GM23248 (cell line): Measurements from ENCODE around the gene GRAP. TPM values are rescaled to one million over a fixed set of nuclear protein-coding genes. Genes with fewer than 3 reads are reported as not detected.
A peak's percentile ranks its signal among the peaks of the same experiment; 100 is the strongest.

ENCODE experiments used
- DNase-seq: peaks from one replicate; pipeline ENCODE4 v3.0.0-alpha.2; 2015
- H2AFZ ChIP-seq: fragments of 200-600 bp; sonication (generic); 2 replicates; pipeline ENCODE4 v1.6.1; 2016; ENCODE audit warnings: antibody characterized with exemption
- H3F3A ChIP-seq: fragments of 200-600 bp; sonication (generic); 2 replicates; pipeline ENCODE4 v1.6.1; 2016; ENCODE audit warnings: mild to moderate bottlenecking, antibody characterized with exemption, mixed run types; ENCODE audit not compliant: insufficient read depth
- H3K27ac ChIP-seq: fragments of 200-600 bp; sonication (generic); 2 replicates; pipeline ENCODE4 v1.5.1; 2016; ENCODE audit warnings: mild to moderate bottlenecking
- H3K27me3 ChIP-seq: fragments of 200-600 bp; sonication (generic); replicated peaks from 2 replicates; pipeline ENCODE4 v1.6.1; 2016; ENCODE audit warnings: mild to moderate bottlenecking; ENCODE audit not compliant: insufficient read depth
- H3K36me3 ChIP-seq: fragments of 200-600 bp; sonication (generic); 2 replicates; pipeline ENCODE4 v1.6.1; 2016; ENCODE audit warnings: low read depth, mild to moderate bottlenecking
- H3K4me1 ChIP-seq: fragments of 200-600 bp; sonication (generic); 2 replicates; pipeline ENCODE4 v1.6.1; 2016; ENCODE audit warnings: mild to moderate bottlenecking; ENCODE audit not compliant: insufficient read depth
- H3K4me2 ChIP-seq: fragments of 200-600 bp; sonication (generic); one replicate; pipeline ENCODE4 v1.6.1; 2016; ENCODE audit warnings: mild to moderate bottlenecking; ENCODE audit not compliant: unreplicated experiment
- H3K4me3 ChIP-seq: fragments of 200-600 bp; sonication (generic); 2 replicates; pipeline ENCODE4 v1.5.1; 2016; ENCODE audit warnings: mild to moderate bottlenecking
- H3K79me2 ChIP-seq: fragments of 200-600 bp; sonication (generic); 2 replicates; pipeline ENCODE4 v1.6.1; 2016; ENCODE audit warnings: mild to moderate bottlenecking; ENCODE audit not compliant: insufficient read depth
- H3K9ac ChIP-seq: fragments of 200-600 bp; sonication (generic); 2 replicates; pipeline ENCODE4 v1.6.1; 2016; ENCODE audit warnings: mild to moderate bottlenecking
- H3K9me2 ChIP-seq: fragments of 200-600 bp; sonication (generic); 2 replicates; pipeline ENCODE4 v1.6.1; 2016; ENCODE audit warnings: mixed run types, mild to moderate bottlenecking, moderate library complexity; ENCODE audit not compliant: insufficient read depth
- H3K9me3 ChIP-seq: fragments of 200-600 bp; sonication (generic); one replicate; pipeline ENCODE4 v1.6.1; 2017; ENCODE audit warnings: low read depth
- H4K20me1 ChIP-seq: fragments of 200-600 bp; sonication (generic); 2 replicates; pipeline ENCODE4 v1.6.0; 2016; ENCODE audit not compliant: insufficient read depth
- EZH2 ChIP-seq: fragments of 200-600 bp; sonication (generic); IDR thresholded peaks from 2 replicates; pipeline ENCODE4 v1.6.1; 2018; ENCODE audit warnings: antibody characterized with exemption, mild to moderate bottlenecking; ENCODE audit not compliant: insufficient read depth, poor library complexity, severe bottlenecking
- EZH2phosphoT487 ChIP-seq: fragments of 200-600 bp; sonication (generic); IDR thresholded peaks from 2 replicates; pipeline ENCODE4 v1.6.1; 2018; ENCODE audit warnings: antibody characterized with exemption, moderate library complexity, mild to moderate bottlenecking, low read depth; ENCODE audit not compliant: insufficient read depth
- WGBS, 2 experiments: methylation state at CpG; one replicate each; pipeline ENCODE4 v1.1.6; 2015 to 2017; ENCODE audit warnings: low lambda C conversion rate in 2 of 2, low coverage in 1 of 2; ENCODE audit errors: missing lambda C conversion rate in 2 of 2; 5-methylcytosine and 5-hydroxymethylcytosine counted together
- in situ Hi-C: fragments of 300-500 bp; cut with MboI; formaldehyde crosslinking; loops from 2 replicates; pipeline ENCODE4 v1.15.0; 2020
- polyA plus RNA-seq: library from polyadenylated mRNA; unstranded; fragments of >200 nt; fragmentation: Nextera tagmentation; extraction: Ambion mirVana; gene quantifications from 2 replicates; pipeline ENCODE4 v1.2.1, GENCODE V29; 2016
- total RNA-seq: library from RNA; depleted of rRNA; stranded (reverse); fragments of >200 nt; shearing (Covaris generic); gene quantifications from 2 replicates; pipeline ENCODE4 v1.2.3, GENCODE V29; 2014

GRAP gene
- total and polyA plus RNA-seq, 2 experiments from 2014 or later, result not detected

DNA sequence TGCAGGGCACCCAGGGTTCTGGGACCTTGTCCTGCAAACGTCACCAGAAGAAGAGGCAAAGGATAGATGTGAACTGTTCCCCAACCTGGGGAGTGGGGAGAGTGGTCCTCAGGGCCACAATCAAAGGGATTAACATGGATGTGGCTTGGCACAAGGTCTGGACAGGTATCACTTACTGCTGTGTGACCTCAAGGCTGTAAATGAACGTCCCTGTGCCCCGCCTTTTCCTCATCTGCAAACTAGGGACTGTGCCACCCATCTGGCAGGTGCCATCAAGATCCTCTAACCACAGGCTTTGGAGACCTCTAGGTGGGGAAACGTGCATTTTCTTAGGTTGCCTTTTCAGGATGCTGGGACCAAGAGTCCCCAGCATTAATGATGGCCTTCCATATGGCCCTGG, 69.7 kb downstream of the GRAP start:
- in situ Hi-C loops, result no loop called here
- Histone ChIP-seq H3K9me2 (no peaks in the 10 kb centered on the region), H4K20me1 (no peaks in the 10 kb centered on the region), H3K9me3 (no peaks in the 10 kb centered on the region), H3K4me1 (peaks cover 14% of the 10 kb centered on the region), H3K4me2 (no peak overlapping the region), H3K36me3 (no peaks in the 10 kb centered on the region; the same call in 1 of the 2 replicates), H3K27me3 (no peaks in the 10 kb centered on the region), H3K9ac (no peak overlapping the region), H2AFZ (no peak overlapping the region), H3K27ac (no peak overlapping the region), H3K79me2 (0 out of 2 replicates have a peak, but pooled peaks cover 16% of the 10 kb centered on the region), H3F3A (no peaks in the 10 kb centered on the region), H3K4me3 (no peak overlapping the region)
- TF ChIP-seq EZH2, result no peak
- TF ChIP-seq EZH2phosphoT487, result no peak
- WGBS, 2 experiments, result 95 to 100% methylated on average over 3 to 4 of the region's 4 CpGs
- no peak for DNase-seq

DNA sequence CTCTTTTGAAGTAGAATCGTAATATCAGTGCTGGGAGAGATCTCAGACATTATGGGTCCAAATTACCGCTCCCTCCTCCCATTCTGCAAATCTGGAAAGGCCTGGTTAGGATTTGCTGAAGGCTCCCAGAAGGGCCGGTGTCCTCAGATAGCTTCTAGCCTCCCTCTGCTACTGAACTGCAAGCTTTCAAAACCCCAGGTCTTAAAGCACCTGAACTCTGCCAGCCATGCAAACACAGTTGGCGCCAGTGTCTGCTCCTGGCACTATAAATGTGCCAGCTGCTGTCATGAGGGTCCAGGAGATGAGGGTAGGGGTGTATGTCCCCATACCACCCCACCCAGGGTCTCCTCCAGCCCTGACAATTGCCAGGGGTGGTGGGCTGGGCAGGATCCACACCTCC, 70.6 kb downstream of the GRAP start:
- no peaks in the 10 kb centered on the region for H3F3A ChIP-seq
- H4K20me1 ChIP-seq, result no peaks in the 10 kb centered on the region
- no peak for TF ChIP-seq EZH2
- TF ChIP-seq EZH2phosphoT487, result no peak
- H3K4me2 ChIP-seq, result no peak overlapping the region
- H3K4me3 ChIP-seq, result no peak overlapping the region
- no peak overlapping the region for H3K27ac ChIP-seq
- no peak overlapping the region for H2AFZ ChIP-seq
- 0 out of 2 replicates have a peak, but pooled peaks cover 12% of the 10 kb centered on the region for H3K79me2 ChIP-seq
- H3K4me1 ChIP-seq, result peaks cover 7% of the 10 kb centered on the region
- H3K9me3 ChIP-seq, result no peaks in the 10 kb centered on the region
- WGBS, 2 experiments, result 80 to 81% methylated on average over 4 of the region's 4 CpGs
- in situ Hi-C loops, result no loop called here
- H3K27me3 ChIP-seq, result no peaks in the 10 kb centered on the region
- H3K9me2 ChIP-seq, result no peaks in the 10 kb centered on the region
- no peak for DNase-seq
- H3K9ac ChIP-seq, result no peak overlapping the region
- no peaks in the 10 kb centered on the region; the same call in 1 of the 2 replicates for H3K36me3 ChIP-seq

GRCh38 chr17:18975597-18975996, 71.2 kb downstream of the GRAP start:
- Histone ChIP-seq H4K20me1 (no peaks in the 10 kb centered on the region), H3K4me1 (0 out of 2 replicates have a peak, but pooled peaks cover 1% of the 10 kb centered on the region), H3K4me3 (no peak overlapping the region), H3K27ac (no peak overlapping the region), H3F3A (no peaks in the 10 kb centered on the region), H3K4me2 (no peak overlapping the region), H3K36me3 (no peaks in the 10 kb centered on the region; the same call in 1 of the 2 replicates), H2AFZ (no peak overlapping the region), H3K9ac (no peak overlapping the region), H3K27me3 (no peaks in the 10 kb centered on the region), H3K9me3 (no peaks in the 10 kb centered on the region), H3K9me2 (no peaks in the 10 kb centered on the region), H3K79me2 (0 out of 2 replicates have a peak, but pooled peaks cover 11% of the 10 kb centered on the region)
- WGBS, 2 experiments, result 95 to 96% methylated on average over 13 of the region's 13 CpGs
- DNase-seq, result no peak
- in situ Hi-C loops, result no loop called here
- no peak for TF ChIP-seq EZH2

DNA sequence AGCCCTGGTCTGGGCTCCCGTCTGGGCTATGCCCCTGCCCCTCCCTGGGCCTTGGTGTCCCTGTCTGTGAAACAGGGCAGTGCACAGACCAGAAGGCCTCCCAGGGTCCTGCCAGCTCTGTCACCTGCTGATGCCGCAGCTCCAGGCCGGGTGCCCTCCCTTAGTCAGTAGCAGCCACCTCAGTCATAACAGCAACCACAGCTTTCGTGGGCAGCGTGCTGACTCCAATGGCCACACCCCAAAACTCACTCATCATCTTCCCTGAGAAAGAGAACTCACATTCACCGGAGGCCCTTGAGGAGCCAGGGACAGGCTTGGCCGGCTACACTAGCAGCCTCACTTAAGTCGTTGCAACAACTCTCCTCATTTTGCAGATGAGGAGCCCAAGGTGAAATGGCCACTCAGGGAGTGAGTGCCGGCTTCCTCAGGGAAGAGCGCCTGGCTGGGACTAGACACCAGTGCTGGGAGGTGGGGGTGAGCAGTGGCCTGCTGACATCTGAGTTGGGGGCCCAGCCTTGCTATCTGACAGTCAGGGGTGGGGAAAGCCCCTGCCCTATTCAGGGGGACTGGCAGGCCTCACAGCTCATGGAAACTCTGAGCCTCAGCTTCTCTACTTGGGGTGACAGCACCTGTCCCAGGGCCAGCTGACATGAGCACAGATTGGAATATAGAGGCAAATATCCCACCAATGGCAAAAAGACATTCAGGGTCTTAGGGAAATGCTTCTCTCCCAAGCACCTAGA, 72.2 kb downstream of the GRAP start:
- H3K79me2 ChIP-seq, result 0 out of 2 replicates have a peak, but pooled peaks cover 11% of the 10 kb centered on the region

More for the DNA sequence above, 72.2 kb downstream of the GRAP start:
- Histone ChIP-seq H2AFZ (no peak overlapping the region), H3K9ac (0 out of 2 replicates have a peak overlapping the region, but pooled peaks have one; percentile 44), H3K9me2 (no peaks in the 10 kb centered on the region), H3K4me3 (no peak overlapping the region), H3K36me3 (no peaks in the 10 kb centered on the region; the same call in 1 of the 2 replicates), H3K27ac (peak overlapping the region; percentile 54), H3K4me2 (no peak overlapping the region), H4K20me1 (no peaks in the 10 kb centered on the region), H3K27me3 (no peaks in the 10 kb centered on the region), H3K9me3 (no peaks in the 10 kb centered on the region), H3F3A (0 out of 2 replicates have a peak, but pooled peaks cover 5% of the 10 kb centered on the region), H3K4me1 (peaks cover 6% of the 10 kb centered on the region)
- TF ChIP-seq EZH2phosphoT487, result no peak
- TF ChIP-seq EZH2, result no peak
- DNase-seq, result peak; percentile 85
- 64 to 75% methylated on average over 10 of the region's 10 CpGs for WGBS, 2 experiments
- in situ Hi-C loops, result no loop called here
